Activated naive CD4-positive, alpha-beta T cell treated with anti-CD3 and anti-CD28 coated beads for 36 hours (primary cell): ENCODE results near the gene UBA3. TPM values are rescaled to one million over a fixed set of nuclear protein-coding genes. Genes with fewer than 3 reads are reported as not detected.

ENCODE experiments used
- CTCF ChIA-PET: fragments of 350-600 bp; sonication (Branson Sonifier 250); formaldehyde crosslinking; loops from one replicate; lab custom pipeline; 2021; ENCODE audit warnings: antibody characterized with exemption; lab: Charles Lee
- DNase-seq: peaks from one replicate; pipeline ENCODE4 v3.0.0-alpha.2; 2020
- H3K27ac Mint-ChIP-seq: one replicate; pipeline ENCODE4 v1.8.0; 2021; ENCODE audit warnings: mild to moderate bottlenecking, mixed read lengths
- H3K27me3 Mint-ChIP-seq: one replicate; pipeline ENCODE4 v1.8.0; 2021; ENCODE audit warnings: low read depth, mixed read lengths
- H3K36me3 Mint-ChIP-seq: one replicate; pipeline ENCODE4 v1.8.0; 2021; ENCODE audit warnings: low read depth, mixed read lengths
- H3K4me1 Mint-ChIP-seq: one replicate; pipeline ENCODE4 v1.8.0; 2021; ENCODE audit warnings: low read depth, mixed read lengths
- H3K4me3 Mint-ChIP-seq: one replicate; pipeline ENCODE4 v1.8.0; 2021; ENCODE audit warnings: mild to moderate bottlenecking, moderate library complexity, mixed read lengths
- H3K9me3 Mint-ChIP-seq: one replicate; pipeline ENCODE4 v1.8.0; 2021; ENCODE audit warnings: mixed read lengths
- intact Hi-C: fragments of 100-400 bp; cut with micrococcal nuclease; formaldehyde crosslinking; loops from one replicate; pipeline ENCODE4 v1.15.1; 2023
- total RNA-seq, 2 experiments: library from RNA; stranded (reverse); gene quantifications; one replicate each; pipeline ENCODE4 v1.2.3, GENCODE V29; 2021

UBA3 gene
- total RNA-seq, result 10 to 100 TPM; 65.7 to 66.0 TPM

DNA sequence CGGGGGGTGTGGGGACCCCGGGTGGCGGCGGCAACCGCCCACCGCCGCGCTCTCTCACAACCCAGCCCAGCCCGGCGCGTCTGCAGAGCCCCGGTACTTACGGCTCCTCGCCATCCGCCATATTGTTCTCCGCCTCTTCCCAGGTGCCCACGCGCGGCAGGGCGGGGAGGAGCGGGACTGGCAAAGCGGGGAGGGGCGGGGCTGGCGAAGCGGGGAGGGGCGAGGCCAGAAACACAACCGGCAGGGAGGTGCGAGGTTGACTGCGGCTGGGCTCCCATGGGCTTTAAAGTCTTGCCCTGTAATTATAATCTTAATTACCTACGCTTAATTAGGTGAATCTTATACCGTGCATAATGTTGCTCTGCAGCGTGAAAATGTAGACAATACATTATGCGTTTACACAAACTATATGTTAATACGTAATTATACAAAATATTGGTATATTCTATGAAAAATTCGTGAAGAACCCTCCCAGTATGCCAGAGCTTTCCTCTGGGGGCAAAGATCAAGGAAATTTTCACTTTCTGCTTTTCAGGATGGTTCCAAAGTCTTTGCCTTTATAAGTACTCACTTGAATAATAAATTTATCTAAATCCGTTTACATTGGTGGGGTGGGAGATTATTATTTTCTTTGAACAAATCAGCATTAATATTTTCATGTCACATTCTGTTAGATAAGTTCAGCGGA is at the start of gene UBA3:
UBA3 (minus strand) TSS at position 133 of the 688 bp plus-strand sequence; CDS start at position 121, 12 bp downstream.
- no peaks in the 10 kb centered on the region for H3K27me3 Mint-ChIP-seq
- intact Hi-C loops, result loop anchor here (1.0 to 10.0 kb wide), 6 partner anchors 14 to 1982 kb away; partner anchors contain the start of genes SUCLG2 and TMF1
- H3K4me3 Mint-ChIP-seq, result peak within 1 kb of the TSS; percentile 86
- peak within 1 kb of the TSS; percentile 95 for H3K27ac Mint-ChIP-seq
- DNase-seq, result peak; percentile 96
- peaks cover 10% of the 10 kb centered on the region for H3K36me3 Mint-ChIP-seq
- peaks cover 64% of the 10 kb centered on the region for H3K4me1 Mint-ChIP-seq
- H3K9me3 Mint-ChIP-seq, result no peaks in the 10 kb centered on the region
- CTCF ChIA-PET, result interaction anchor here (0.9 to 3.6 kb wide), 3 partner anchors 13 to 40 kb away, joined by 6 to 22 read pairs (median 7); no protein-coding TSS in a partner anchor

DNA sequence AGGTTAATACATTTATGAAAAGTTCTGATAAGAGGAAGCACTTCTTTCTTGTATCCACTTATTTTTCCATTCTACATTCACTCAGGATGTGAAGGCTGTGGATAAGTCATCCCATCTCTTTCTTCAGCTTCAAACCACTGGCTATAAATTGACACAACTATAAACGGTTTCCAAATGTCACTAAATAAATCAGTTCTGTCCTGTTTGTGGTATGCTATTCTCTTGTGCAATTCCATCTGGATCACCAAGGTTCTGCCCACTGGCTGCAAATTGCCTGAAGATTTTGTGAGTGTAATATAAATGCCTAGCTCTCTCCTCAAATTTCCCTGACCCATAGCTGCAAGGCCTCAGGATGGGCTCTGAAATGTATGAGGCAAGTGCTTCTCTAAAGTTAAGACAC is 49.4 kb upstream of the UBA3 start:
- H3K36me3 Mint-ChIP-seq, result no peaks in the 10 kb centered on the region
- no peak overlapping the region for H3K27ac Mint-ChIP-seq
- peaks cover 4% of the 10 kb centered on the region for H3K27me3 Mint-ChIP-seq
- DNase-seq, result no peak
- intact Hi-C loops, result no loop called here
- H3K4me1 Mint-ChIP-seq, result no peaks in the 10 kb centered on the region
- H3K4me3 Mint-ChIP-seq, result no peak overlapping the region
- H3K9me3 Mint-ChIP-seq, result peaks cover 2% of the 10 kb centered on the region
- CTCF ChIA-PET, result interaction anchor here (0.8 kb wide), 1 partner anchor 8 kb away, joined by 3 read pairs; no protein-coding TSS in a partner anchor

DNA sequence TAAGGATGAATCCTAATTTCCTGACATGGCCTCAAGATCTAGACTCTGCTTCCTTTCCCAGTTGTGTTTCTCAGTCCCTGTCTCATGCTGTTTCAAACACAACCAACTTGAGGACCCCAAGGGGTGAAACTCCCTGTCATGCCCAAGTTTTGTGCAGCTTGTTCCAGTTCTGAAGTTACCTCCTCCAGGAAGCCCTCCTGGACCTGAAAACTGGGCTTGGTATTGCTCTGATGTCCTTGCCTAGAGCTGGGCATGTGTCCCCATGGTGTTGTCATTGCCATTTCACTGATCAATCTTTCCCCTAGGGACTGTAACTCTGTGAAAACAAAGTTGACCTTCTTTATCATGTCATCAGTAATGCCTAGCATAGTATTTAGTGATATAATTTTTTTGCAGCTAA is 48.3 kb upstream of the UBA3 start:
- intact Hi-C loops, result no loop called here
- Mint-ChIP-seq H3K9me3 (peaks cover 2% of the 10 kb centered on the region), H3K27ac (no peak overlapping the region), H3K36me3 (no peaks in the 10 kb centered on the region), H3K4me1 (no peaks in the 10 kb centered on the region), H3K27me3 (peaks cover 2% of the 10 kb centered on the region), H3K4me3 (no peak overlapping the region)
- CTCF ChIA-PET, result no interaction called here
- DNase-seq, result no peak

DNA sequence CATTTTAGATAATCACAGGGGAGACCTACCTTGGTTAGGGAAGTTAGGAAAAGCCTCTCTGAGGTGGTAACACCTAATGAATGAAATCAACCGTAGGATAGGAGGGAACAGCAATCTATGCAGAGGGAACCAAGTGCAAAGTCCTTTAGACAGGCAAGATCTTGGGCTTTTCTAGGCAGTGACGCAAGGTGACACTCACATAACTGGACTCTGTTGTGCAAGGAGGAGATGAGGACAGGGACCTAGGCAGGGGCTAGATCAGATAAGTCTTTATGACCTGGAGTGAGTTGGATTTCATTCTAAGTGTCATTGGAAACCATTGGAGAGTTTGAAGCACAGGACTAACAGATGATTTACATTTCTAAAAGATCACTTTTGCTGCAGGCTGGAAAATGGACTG is 46.8 kb upstream of the UBA3 start:
- no peaks in the 10 kb centered on the region for H3K36me3 Mint-ChIP-seq
- H3K4me3 Mint-ChIP-seq, result no peak overlapping the region
- H3K27me3 Mint-ChIP-seq, result peaks cover 1% of the 10 kb centered on the region
- intact Hi-C loops, result no loop called here
- no peak overlapping the region for H3K27ac Mint-ChIP-seq
- H3K4me1 Mint-ChIP-seq, result no peaks in the 10 kb centered on the region
- CTCF ChIA-PET, result interaction anchor here (1.1 to 2.1 kb wide), 2 partner anchors 36 to 179 kb away, joined by 3 to 10 read pairs; no protein-coding TSS in a partner anchor
- no peak for DNase-seq
- H3K9me3 Mint-ChIP-seq, result no peaks in the 10 kb centered on the region

DNA sequence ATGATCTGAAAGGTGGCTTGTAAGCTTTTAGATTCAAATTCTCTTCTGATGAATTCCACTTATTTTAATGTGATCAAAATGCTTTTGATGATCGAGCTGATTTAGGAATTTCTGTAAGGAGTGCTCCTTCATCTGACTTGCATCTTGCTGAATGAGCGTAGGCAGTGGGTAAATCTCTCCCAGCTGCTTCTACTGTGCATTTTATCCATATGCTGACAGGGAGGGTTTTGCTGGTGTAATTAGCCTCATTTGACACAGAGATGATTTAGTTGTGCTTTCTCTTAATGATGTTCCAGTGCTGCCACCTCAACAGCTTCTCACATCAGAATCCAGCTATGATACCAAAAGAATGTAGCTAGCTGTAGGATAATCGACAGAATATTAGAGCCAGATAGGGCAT is 46.1 kb upstream of the UBA3 start:
- Mint-ChIP-seq H3K27me3 (no peaks in the 10 kb centered on the region), H3K27ac (no peak overlapping the region), H3K4me1 (peaks cover under 1% of the 10 kb centered on the region), H3K4me3 (no peak overlapping the region), H3K9me3 (no peaks in the 10 kb centered on the region), H3K36me3 (no peaks in the 10 kb centered on the region)
- no peak for DNase-seq
- CTCF ChIA-PET, result interaction anchor here (1.3 to 2.1 kb wide), 2 partner anchors 12 to 180 kb away, joined by 4 to 10 read pairs; no protein-coding TSS in a partner anchor
- intact Hi-C loops, result no loop called here

DNA sequence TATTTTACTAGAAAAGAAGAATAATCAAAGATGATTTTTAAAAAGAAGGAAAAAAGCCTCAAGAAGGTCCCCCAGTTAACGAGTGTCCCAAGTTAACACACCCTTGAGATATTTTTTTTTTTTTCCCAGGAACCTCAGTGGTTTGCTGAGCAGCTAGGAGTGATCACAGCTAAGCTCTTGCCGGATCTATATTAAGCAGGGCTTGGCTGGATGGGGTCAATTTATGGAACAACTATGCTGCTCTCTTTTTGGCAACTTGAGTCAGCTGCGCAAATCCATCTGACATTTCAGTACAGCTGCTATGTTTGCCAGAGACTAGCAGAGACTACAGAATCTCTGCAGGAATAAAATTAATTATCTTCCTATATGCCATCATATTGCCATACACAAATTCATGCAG is 42.2 kb upstream of the UBA3 start, which contains the start of gene LMOD3:
LMOD3 (minus strand) TSS at position 193 of the 400 bp plus-strand sequence. CDS start 209 bp downstream, outside the sequence.
- Mint-ChIP-seq H3K4me3 (no peak within 1 kb of the TSS), H3K4me1 (peaks cover 3% of the 10 kb centered on the region), H3K9me3 (no peaks in the 10 kb centered on the region), H3K27me3 (no peaks in the 10 kb centered on the region), H3K36me3 (no peaks in the 10 kb centered on the region), H3K27ac (no peak within 1 kb of the TSS)
- CTCF ChIA-PET, result interaction anchor here (0.6 to 5.6 kb wide), 6 partner anchors 10 to 549 kb away, joined by 3 to 66 read pairs (median 12); no protein-coding TSS in a partner anchor
- intact Hi-C loops, result no loop called here
- no peak for DNase-seq

DNA sequence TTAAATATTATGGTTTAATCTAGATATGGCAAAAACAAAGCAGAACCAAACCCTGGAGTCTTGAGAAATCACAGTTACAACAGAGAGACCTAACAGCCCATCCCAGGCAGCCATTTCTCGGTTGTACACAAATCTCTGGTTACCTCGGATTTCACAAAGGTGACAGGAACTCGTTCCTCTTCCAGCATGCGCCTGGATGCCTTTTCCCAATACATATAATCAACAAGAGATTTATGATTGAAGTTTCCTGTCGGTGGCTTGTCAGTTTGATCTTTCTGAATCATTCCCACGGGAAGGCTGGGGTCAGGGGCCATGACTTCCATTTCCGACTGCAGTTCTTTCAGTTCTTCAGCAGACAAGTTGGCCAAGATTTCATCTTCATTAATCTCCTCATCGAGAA is 41.8 kb upstream of the UBA3 start:
- no peak overlapping the region for H3K27ac Mint-ChIP-seq
- H3K4me1 Mint-ChIP-seq, result peaks cover 3% of the 10 kb centered on the region
- intact Hi-C loops, result loop anchor here (1.0 to 2.0 kb wide), 6 partner anchors 39 to 827 kb away; no protein-coding TSS in a partner anchor
- H3K9me3 Mint-ChIP-seq, result no peaks in the 10 kb centered on the region
- CTCF ChIA-PET, result interaction anchor here (0.6 to 5.6 kb wide), 18 partner anchors 10 to 709 kb away, joined by 3 to 66 read pairs (median 6); no protein-coding TSS in a partner anchor
- H3K27me3 Mint-ChIP-seq, result no peaks in the 10 kb centered on the region
- H3K36me3 Mint-ChIP-seq, result no peaks in the 10 kb centered on the region
- DNase-seq, result no peak
- no peak overlapping the region for H3K4me3 Mint-ChIP-seq

DNA sequence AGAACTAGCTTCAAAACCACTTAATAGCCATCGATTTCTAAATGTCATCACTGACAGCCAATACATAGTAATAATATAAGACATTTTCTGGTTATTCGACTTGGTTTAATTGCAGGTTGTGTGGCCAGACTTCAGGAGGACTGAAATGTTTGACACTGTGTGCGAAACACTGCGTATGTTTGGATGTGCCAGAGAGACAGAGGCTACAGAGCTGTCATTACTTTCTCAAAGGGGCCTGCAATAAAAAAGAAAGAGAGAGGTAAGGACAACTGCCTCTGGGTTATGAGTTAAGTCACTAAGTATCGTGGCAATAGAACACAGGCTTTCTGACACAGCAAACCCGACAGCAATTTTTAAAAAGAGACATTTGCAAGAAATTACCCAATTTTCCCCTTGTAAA is 41.3 kb upstream of the UBA3 start:
- Mint-ChIP-seq H3K36me3 (no peaks in the 10 kb centered on the region), H3K27ac (no peak overlapping the region), H3K9me3 (no peaks in the 10 kb centered on the region), H3K4me3 (no peak overlapping the region), H3K4me1 (peaks cover 3% of the 10 kb centered on the region), H3K27me3 (no peaks in the 10 kb centered on the region)
- no peak for DNase-seq
- CTCF ChIA-PET, result interaction anchor here (0.6 to 5.6 kb wide), 37 partner anchors 8 to 709 kb away, joined by 3 to 66 read pairs (median 4); no protein-coding TSS in a partner anchor
- intact Hi-C loops, result loop anchor here (1.0 to 2.0 kb wide), 6 partner anchors 40 to 827 kb away; no protein-coding TSS in a partner anchor

DNA sequence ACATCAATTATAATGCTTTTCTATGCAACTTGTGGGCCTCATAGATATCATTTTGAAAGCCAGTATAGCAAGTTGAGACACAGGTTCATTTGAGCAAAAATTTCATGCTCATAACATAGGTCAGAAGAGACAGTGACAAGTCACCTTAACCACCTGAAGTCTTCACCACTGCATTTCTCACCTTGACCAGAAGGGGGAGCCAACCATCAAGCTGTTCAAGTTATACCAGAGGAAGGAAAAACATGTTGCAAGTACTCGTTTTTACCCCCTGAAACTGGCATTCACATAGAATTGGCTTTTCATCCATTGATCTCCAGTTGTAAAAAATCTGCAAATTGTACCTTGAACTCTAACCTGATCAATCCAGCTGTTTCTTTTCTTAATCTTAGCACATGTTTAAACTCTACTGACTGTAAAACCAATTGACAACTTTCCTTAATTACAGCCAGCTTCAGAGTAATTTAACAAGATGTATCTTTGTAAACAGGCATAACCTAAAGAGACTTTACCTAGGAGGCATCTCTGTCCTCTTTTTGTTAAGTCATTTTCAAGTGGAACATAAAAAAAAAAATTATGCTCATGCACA is 40.8 kb upstream of the UBA3 start:
- CTCF ChIA-PET, result interaction anchor here (0.6 to 5.6 kb wide), 40 partner anchors 9 to 551 kb away, joined by 3 to 66 read pairs (median 4); no protein-coding TSS in a partner anchor
- no peak overlapping the region for H3K4me3 Mint-ChIP-seq
- peaks cover 3% of the 10 kb centered on the region for H3K4me1 Mint-ChIP-seq
- intact Hi-C loops, result loop anchor here (1.0 to 2.0 kb wide), 7 partner anchors 40 to 828 kb away; no protein-coding TSS in a partner anchor
- no peaks in the 10 kb centered on the region for H3K9me3 Mint-ChIP-seq
- no peaks in the 10 kb centered on the region for H3K36me3 Mint-ChIP-seq
- no peak overlapping the region for H3K27ac Mint-ChIP-seq
- DNase-seq, result peak; percentile 95
- no peaks in the 10 kb centered on the region for H3K27me3 Mint-ChIP-seq

DNA sequence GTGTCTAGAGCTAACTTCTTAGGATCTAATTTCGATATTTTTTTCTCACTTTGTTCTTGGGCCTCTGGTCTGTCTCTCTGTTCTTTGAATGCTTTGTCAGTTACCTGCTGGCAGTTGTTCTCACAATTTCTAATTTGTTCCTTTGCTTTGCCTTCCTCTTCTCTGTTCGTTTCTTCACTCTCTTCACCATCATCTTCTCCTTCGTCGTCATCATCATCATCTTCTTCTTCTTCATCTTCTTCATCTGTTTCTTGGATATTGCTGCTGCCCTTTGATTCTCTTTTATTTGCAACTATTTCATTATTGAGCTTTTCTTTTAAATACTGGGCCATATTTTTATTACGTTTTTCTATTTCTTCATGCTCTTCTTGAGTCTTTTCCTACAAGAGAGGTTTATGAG is 39.5 kb upstream of the UBA3 start:
- no peak overlapping the region for H3K27ac Mint-ChIP-seq
- peaks cover 3% of the 10 kb centered on the region for H3K4me1 Mint-ChIP-seq
- H3K9me3 Mint-ChIP-seq, result no peaks in the 10 kb centered on the region
- no peaks in the 10 kb centered on the region for H3K27me3 Mint-ChIP-seq
- DNase-seq, result no peak
- CTCF ChIA-PET, result interaction anchor here (0.8 to 5.6 kb wide), 16 partner anchors 10 to 306 kb away, joined by 3 to 66 read pairs (median 4); no protein-coding TSS in a partner anchor
- H3K36me3 Mint-ChIP-seq, result no peaks in the 10 kb centered on the region
- H3K4me3 Mint-ChIP-seq, result no peak overlapping the region
- intact Hi-C loops, result loop anchor here (1.0 to 2.0 kb wide), 2 partner anchors 552 to 829 kb away; no protein-coding TSS in a partner anchor

DNA sequence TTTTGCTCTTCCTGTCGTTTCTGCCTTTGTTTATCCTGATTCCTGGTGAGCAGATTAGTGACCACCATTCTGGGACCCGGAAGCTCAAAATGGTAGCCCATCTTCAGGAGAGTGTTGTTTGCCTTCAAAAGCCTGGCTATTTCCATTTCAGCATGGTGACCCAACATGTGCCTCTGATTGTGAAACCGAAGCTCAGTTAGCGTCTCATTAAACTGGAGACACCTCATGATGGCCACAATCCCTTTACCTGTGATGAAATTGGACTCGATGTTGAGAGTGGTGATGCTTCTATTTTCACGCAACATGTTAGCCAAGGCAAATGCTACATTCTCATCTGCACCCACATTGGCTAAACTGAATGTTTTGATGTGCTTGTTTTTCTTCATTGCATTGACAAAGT is 39.0 kb upstream of the UBA3 start:
- Mint-ChIP-seq H3K9me3 (no peaks in the 10 kb centered on the region), H3K36me3 (no peaks in the 10 kb centered on the region), H3K27ac (no peak overlapping the region), H3K4me3 (no peak overlapping the region), H3K4me1 (peaks cover 5% of the 10 kb centered on the region), H3K27me3 (no peaks in the 10 kb centered on the region)
- intact Hi-C loops, result no loop called here
- DNase-seq, result no peak
- CTCF ChIA-PET, result interaction anchor here (0.8 to 5.6 kb wide), 8 partner anchors 10 to 291 kb away, joined by 3 to 66 read pairs (median 12); no protein-coding TSS in a partner anchor

DNA sequence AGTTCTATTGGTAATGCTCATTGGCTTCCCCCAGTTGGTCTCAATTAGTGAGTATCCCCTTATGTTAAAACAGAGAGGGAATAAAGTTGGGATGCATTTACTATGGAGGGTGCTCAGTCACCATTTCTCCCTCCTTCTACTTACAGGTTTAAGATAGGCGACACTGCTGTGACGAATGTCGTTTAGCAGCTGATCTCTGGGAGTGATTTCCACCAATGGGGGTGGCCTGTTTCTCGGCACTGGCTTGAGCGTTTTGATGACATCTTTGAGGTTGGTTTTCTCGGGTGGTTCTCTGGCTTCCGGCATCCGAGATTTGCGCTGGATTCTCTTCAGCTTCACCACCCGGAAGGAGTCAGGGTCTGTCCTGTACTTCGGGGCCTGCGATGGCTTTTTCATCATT is 38.4 kb upstream of the UBA3 start:
- no peaks in the 10 kb centered on the region for H3K36me3 Mint-ChIP-seq
- no peaks in the 10 kb centered on the region for H3K9me3 Mint-ChIP-seq
- CTCF ChIA-PET, result interaction anchor here (0.8 to 5.6 kb wide), 5 partner anchors 29 to 291 kb away, joined by 3 to 66 read pairs (median 22); no protein-coding TSS in a partner anchor
- intact Hi-C loops, result no loop called here
- H3K27me3 Mint-ChIP-seq, result no peaks in the 10 kb centered on the region
- DNase-seq, result no peak
- no peak overlapping the region for H3K27ac Mint-ChIP-seq
- peaks cover 10% of the 10 kb centered on the region for H3K4me1 Mint-ChIP-seq
- no peak overlapping the region for H3K4me3 Mint-ChIP-seq
